Measurements from ENCODE around the gene CBY2. TPM values are rescaled to one million over a fixed set of nuclear protein-coding genes. Genes with fewer than 3 reads are reported as not detected.

Gene CBY2
- total RNA-seq, 1 donor from 2014 or later: not detected

DNA sequence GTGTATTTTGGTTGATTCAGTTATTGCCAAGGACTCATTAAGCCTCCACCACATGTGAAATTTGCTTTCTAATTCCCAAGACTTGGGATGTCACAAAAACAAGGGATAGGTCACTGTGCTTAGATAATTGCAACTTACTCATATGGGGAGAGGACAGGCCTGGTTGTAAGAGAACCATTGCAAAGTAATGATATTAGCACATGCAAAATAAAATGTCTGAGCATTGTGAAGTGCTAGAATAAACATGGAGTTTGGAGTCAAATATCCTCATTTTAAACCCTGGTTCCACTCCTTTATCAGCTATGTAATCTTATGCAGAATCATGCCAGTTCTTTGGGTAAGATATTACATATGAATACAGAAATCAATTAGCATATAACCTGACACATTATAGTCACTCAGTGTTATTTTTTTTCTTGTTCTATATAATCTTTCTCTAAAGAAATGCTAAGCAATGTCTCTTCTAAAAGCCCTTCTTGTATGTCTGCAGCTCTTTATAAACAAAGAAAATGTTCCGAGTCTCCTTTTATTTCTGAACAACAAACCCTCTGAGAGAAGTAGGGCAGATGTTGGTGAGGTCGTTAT lies 5.5 kb downstream of the CBY2 start:
- no peak overlapping the region for H3K4me3 Mint-ChIP-seq (ENCODE audit: low read depth)
- H3K9me3 Mint-ChIP-seq: no peaks in the 10 kb centered on the region
- no peaks in the 10 kb centered on the region for H3K36me3 Mint-ChIP-seq (ENCODE audit: low read depth)
- no peak overlapping the region for H3K27ac Mint-ChIP-seq
- no peaks in the 10 kb centered on the region for H3K27me3 Mint-ChIP-seq (ENCODE audit: low read depth)
- no peaks in the 10 kb centered on the region for H3K4me1 Mint-ChIP-seq (ENCODE audit: low read depth)
- no peak for DNase-seq (ENCODE audit: low spot score)
- intact Hi-C loops (cut with micrococcal nuclease): no loop called here

DNA sequence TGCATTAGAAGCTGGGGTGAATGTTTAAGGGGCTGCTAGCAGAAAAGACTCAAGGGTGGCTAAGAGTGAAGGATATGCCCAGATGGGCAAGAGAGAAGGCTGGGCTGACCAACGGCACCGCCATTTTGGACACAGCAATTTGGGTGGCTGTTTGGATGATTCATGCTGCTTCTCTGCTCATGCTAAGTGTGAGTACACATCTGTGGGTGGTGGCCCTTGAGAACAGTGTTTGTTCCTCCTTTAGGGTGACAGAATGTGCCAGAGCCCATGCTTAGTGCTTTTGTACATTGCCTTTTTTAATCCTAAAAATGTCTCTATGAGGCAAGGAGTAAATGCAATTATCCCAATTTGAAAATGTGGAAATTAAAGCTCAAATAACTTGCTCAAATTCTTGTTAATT lies 9.8 kb downstream of the CBY2 start:
- no peak for DNase-seq (ENCODE audit: low spot score)
- no peaks in the 10 kb centered on the region for H3K9me3 Mint-ChIP-seq
- H3K27ac Mint-ChIP-seq: no peak overlapping the region
- H3K27me3 Mint-ChIP-seq (ENCODE audit: low read depth): no peaks in the 10 kb centered on the region
- intact Hi-C loops (cut with micrococcal nuclease): no loop called here
- H3K36me3 Mint-ChIP-seq (ENCODE audit: low read depth): no peaks in the 10 kb centered on the region
- H3K4me3 Mint-ChIP-seq (ENCODE audit: low read depth): no peak overlapping the region
- no peaks in the 10 kb centered on the region for H3K4me1 Mint-ChIP-seq (ENCODE audit: low read depth)

DNA sequence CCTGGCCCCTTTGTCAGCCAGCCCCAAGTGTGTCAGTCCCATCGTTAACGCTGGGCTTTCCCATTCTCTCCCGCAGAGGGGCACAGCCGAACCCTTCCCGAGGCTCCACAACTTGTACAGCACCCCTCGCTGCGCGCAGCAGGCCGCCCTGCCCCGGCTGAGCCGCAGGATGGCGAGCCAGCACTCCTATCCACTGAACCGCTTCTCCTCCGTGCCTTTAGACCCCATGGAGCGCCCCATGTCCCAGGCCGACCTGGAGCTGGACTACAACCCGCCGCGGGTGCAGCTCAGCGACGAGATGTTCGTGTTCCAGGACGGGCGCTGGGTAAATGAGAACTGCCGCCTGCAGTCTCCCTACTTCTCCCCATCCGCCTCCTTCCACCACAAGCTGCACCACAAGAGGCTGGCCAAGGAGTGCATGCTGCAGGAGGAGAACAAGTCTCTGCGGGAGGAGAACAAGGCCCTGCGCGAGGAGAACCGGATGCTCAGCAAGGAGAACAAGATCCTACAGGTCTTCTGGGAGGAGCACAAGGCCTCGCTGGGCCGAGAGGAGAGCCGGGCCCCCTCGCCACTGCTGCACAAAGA lies 11.1 kb downstream of the CBY2 start:
- H3K36me3 Mint-ChIP-seq (ENCODE audit: low read depth): no peaks in the 10 kb centered on the region
- intact Hi-C loops (cut with micrococcal nuclease): no loop called here
- no peaks in the 10 kb centered on the region for H3K4me1 Mint-ChIP-seq (ENCODE audit: low read depth)
- DNase-seq (ENCODE audit: low spot score): no peak
- H3K27ac Mint-ChIP-seq: no peak overlapping the region
- no peaks in the 10 kb centered on the region for H3K9me3 Mint-ChIP-seq
- peaks cover 5% of the 10 kb centered on the region for H3K27me3 Mint-ChIP-seq (ENCODE audit: low read depth)
- H3K4me3 Mint-ChIP-seq (ENCODE audit: low read depth): no peak overlapping the region

DNA sequence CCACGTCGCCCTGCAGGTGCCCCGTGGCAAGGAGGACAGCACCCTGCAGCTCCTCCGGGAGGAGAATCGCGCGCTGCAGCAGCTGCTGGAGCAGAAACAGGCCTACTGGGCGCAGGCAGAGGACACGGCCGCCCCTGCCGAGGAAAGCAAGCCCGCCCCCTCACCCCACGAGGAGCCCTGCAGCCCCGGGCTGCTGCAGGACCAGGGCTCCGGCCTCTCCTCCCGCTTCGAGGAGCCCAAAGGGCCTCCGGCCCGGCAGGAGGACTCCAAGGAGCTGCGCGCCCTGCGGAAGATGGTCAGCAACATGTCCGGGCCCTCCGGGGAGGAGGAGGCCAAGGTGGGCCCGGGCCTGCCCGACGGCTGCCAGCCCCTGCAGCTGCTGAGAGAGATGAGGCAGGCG lies 11.6 kb downstream of the CBY2 start:
- Mint-ChIP-seq H3K4me1 (ENCODE audit: low read depth) (no peaks in the 10 kb centered on the region), H3K36me3 (ENCODE audit: low read depth) (no peaks in the 10 kb centered on the region), H3K4me3 (ENCODE audit: low read depth) (no peak overlapping the region), H3K27me3 (ENCODE audit: low read depth) (peaks cover 5% of the 10 kb centered on the region), H3K9me3 (no peaks in the 10 kb centered on the region), H3K27ac (no peak overlapping the region)
- intact Hi-C loops (cut with micrococcal nuclease): no loop called here
- DNase-seq (ENCODE audit: low spot score): no peak

DNA sequence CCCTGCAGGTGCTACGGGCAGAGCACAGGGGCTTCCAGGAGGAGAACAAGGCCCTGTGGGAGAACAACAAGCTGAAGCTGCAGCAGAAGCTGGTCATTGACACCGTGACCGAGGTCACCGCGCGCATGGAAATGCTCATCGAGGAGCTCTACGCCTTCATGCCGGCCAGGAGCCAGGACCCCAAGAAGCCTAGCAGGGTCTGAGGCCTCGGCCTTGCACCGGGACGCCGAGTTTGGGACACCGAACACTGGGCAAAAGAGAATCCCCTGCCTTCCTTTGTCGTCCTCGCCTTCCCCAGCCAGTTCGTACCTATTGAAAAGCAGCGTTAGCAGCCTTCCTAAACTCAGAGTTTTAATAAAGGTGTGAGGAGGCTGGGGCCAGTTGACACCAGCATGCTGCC lies 12.1 kb downstream of the CBY2 start:
- DNase-seq (ENCODE audit: low spot score): no peak
- Mint-ChIP-seq H3K4me3 (ENCODE audit: low read depth) (no peak overlapping the region), H3K9me3 (no peaks in the 10 kb centered on the region), H3K27me3 (ENCODE audit: low read depth) (peaks cover 5% of the 10 kb centered on the region), H3K27ac (no peak overlapping the region), H3K36me3 (ENCODE audit: low read depth) (no peaks in the 10 kb centered on the region), H3K4me1 (ENCODE audit: low read depth) (no peaks in the 10 kb centered on the region)
- intact Hi-C loops (cut with micrococcal nuclease): no loop called here

DNA sequence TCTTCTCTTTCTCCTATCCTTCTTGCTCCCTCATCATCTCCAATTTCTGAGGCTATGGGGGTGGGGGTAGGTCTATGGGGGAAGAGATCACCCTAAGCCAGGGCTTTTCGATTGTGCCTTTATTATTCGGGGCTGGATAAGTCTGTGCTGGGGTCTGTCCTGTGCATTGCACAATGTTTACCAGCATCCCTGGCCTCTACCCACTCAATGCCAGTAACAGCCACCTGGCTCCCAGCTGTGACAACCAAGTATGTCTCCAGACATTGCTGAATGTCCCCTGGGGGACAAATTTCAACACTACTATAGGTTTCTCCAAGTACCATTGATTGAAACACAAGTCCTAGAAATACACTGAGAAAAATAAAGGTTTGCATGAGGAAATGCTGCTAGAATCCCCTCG lies 13.2 kb downstream of the CBY2 start:
- Mint-ChIP-seq H3K27ac (no peak overlapping the region), H3K4me3 (ENCODE audit: low read depth) (no peak overlapping the region), H3K9me3 (no peaks in the 10 kb centered on the region), H3K4me1 (ENCODE audit: low read depth) (no peaks in the 10 kb centered on the region), H3K27me3 (ENCODE audit: low read depth) (peaks cover 9% of the 10 kb centered on the region), H3K36me3 (ENCODE audit: low read depth) (no peaks in the 10 kb centered on the region)
- no peak for DNase-seq (ENCODE audit: low spot score)
- intact Hi-C loops (cut with micrococcal nuclease): no loop called here

DNA sequence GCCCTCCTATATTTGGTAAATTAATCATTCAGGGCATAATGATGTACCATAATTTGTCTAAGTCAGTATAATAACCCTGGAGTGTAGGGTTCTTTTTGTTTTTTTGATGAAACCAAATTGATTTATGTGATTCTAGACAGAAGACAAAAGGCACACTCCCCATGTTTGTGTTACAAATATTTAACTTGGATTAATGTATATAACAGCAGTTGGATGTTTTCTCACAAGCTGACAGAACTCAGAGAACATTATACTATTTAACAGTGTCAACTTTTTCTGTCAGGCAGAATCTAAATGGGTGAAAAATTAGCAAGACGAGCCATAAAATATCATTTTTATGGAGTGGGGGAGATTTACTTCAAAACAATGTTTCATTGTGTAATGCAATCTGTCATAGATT lies 15.2 kb downstream of the CBY2 start:
- Mint-ChIP-seq H3K4me1 (ENCODE audit: low read depth) (no peaks in the 10 kb centered on the region), H3K9me3 (no peaks in the 10 kb centered on the region), H3K27ac (no peak overlapping the region), H3K36me3 (ENCODE audit: low read depth) (no peaks in the 10 kb centered on the region), H3K4me3 (ENCODE audit: low read depth) (no peak overlapping the region), H3K27me3 (ENCODE audit: low read depth) (peaks cover 9% of the 10 kb centered on the region)
- intact Hi-C loops (cut with micrococcal nuclease): no loop called here
- no peak for DNase-seq (ENCODE audit: low spot score)

DNA sequence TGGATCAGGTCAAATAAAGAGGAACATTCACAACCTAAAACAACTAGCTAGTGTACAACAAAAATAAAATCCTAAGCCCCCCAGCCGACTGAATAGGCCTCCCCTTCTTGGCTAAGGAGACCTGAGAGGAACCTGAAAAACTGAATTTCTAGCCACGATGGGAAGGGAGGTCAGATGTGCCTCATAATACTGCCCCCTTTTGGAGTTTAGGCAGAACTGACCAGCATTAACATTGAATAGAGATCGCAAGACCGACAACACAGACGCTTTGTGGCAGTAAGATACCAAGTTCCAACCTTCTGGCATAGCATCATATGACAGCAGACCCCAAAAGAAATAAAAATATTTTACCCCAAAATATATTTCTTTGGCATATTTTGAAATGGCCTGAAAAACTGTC lies 15.9 kb downstream of the CBY2 start:
- H3K27me3 Mint-ChIP-seq (ENCODE audit: low read depth): peaks cover 9% of the 10 kb centered on the region
- H3K4me3 Mint-ChIP-seq (ENCODE audit: low read depth): no peak overlapping the region
- H3K27ac Mint-ChIP-seq: no peak overlapping the region
- H3K9me3 Mint-ChIP-seq: no peaks in the 10 kb centered on the region
- DNase-seq (ENCODE audit: low spot score): no peak
- intact Hi-C loops (cut with micrococcal nuclease): loop anchor here (1.0 kb wide), 2 partner anchors 95 to 207 kb away; no protein-coding TSS in a partner anchor
- H3K36me3 Mint-ChIP-seq (ENCODE audit: low read depth): no peaks in the 10 kb centered on the region
- H3K4me1 Mint-ChIP-seq (ENCODE audit: low read depth): no peaks in the 10 kb centered on the region

DNA sequence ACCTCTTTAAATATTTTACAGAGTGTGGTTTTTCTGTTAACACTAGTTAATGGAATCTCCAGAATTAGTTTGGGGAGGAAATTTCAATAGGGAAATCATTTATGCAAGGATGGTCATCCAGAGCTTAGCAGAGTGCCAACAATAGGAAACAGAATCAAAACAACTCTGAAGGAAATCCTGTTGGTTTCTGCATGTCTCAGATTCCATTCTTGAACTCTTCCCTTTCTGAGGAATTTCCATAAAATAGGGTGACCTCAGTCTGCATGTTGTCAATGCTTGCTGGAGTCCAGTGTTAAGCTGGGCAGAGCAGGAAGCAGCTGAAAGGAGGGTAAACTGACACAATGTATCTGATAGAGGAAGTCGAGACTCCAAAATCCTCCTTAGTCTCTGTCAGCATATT lies 16.9 kb downstream of the CBY2 start:
- no peak for DNase-seq (ENCODE audit: low spot score)
- intact Hi-C loops (cut with micrococcal nuclease): loop anchor here (1.0 kb wide), 2 partner anchors 96 to 208 kb away; no protein-coding TSS in a partner anchor
- H3K36me3 Mint-ChIP-seq (ENCODE audit: low read depth): no peaks in the 10 kb centered on the region
- H3K27me3 Mint-ChIP-seq (ENCODE audit: low read depth): peaks cover 9% of the 10 kb centered on the region
- no peaks in the 10 kb centered on the region for H3K4me1 Mint-ChIP-seq (ENCODE audit: low read depth)
- H3K4me3 Mint-ChIP-seq (ENCODE audit: low read depth): no peak overlapping the region
- H3K27ac Mint-ChIP-seq: no peak overlapping the region
- no peaks in the 10 kb centered on the region for H3K9me3 Mint-ChIP-seq

DNA sequence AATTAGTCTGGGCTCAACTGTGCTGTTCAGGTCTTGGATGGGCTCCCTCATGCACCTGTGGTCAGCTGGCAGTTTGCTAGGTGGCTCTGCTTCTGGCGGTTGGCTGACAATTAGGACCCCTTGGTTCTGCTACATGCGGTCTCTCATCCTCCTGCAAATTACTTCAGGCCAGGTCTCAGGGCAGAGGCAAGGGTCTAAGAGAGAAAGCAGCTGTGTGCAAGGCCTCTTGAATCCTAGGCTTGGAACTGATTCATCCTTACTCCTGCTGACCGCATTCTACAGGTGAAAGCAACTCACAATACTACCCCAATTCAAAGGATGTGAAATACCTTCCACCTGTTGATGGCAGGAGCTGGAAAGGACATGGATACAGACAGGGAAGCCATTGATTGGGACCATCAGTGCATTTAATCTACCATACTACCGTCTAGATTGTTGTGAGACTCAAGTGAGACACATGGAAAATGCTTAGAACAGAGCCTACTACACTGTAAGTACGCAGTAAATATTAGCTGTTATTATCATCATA lies 19.1 kb downstream of the CBY2 start:
- H3K27me3 Mint-ChIP-seq (ENCODE audit: low read depth): peaks cover 9% of the 10 kb centered on the region
- no peak overlapping the region for H3K4me3 Mint-ChIP-seq (ENCODE audit: low read depth)
- no peak overlapping the region for H3K27ac Mint-ChIP-seq
- H3K9me3 Mint-ChIP-seq: no peaks in the 10 kb centered on the region
- H3K36me3 Mint-ChIP-seq (ENCODE audit: low read depth): no peaks in the 10 kb centered on the region
- no peaks in the 10 kb centered on the region for H3K4me1 Mint-ChIP-seq (ENCODE audit: low read depth)
- no peak for DNase-seq (ENCODE audit: low spot score)
- intact Hi-C loops (cut with micrococcal nuclease): no loop called here

DNA sequence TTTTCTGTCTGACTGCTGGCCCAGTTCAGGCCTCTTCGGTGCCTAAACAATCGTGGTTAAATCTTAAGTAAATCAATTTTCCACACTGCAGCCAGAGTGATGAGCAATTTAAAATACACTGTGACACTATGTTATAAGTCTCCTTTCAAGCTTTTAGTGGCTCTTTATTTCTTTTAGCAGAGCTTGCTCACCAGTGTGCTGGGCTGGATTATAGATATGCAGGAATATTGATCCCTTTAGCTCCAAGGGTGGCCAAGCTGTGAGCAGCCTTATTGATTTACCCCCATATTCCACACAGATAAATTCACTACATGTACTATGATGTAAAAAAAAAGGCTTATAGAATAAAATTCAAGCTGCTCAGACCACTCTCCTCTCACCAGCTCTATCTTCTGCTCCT lies 21.7 kb downstream of the CBY2 start:
- Mint-ChIP-seq H3K27ac (no peak overlapping the region), H3K9me3 (no peaks in the 10 kb centered on the region), H3K4me1 (ENCODE audit: low read depth) (no peaks in the 10 kb centered on the region), H3K36me3 (ENCODE audit: low read depth) (no peaks in the 10 kb centered on the region), H3K4me3 (ENCODE audit: low read depth) (no peak overlapping the region), H3K27me3 (ENCODE audit: low read depth) (peaks cover 4% of the 10 kb centered on the region)
- intact Hi-C loops (cut with micrococcal nuclease): no loop called here
- no peak for DNase-seq (ENCODE audit: low spot score)

DNA sequence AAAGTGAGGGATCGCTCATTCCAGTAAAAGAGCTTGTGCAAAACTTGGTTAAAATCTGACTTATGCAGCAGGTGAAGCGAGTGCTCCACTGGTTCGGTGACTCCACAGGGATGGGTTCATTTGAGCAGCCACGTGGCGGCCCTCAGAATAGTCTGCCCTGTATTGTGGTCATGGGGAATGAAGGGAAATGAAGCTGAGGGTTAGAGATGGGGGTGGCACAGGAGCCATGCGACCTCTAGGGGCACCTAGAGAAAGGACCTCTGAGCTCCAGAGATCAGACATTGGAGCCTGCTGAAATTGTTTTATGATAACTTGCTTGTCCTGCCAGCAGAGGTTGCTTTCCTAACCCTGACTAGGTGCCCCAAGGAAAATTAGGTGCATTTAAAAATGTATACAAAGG lies 26.6 kb downstream of the CBY2 start:
- intact Hi-C loops (cut with micrococcal nuclease): no loop called here
- DNase-seq (ENCODE audit: low spot score): no peak

DNA sequence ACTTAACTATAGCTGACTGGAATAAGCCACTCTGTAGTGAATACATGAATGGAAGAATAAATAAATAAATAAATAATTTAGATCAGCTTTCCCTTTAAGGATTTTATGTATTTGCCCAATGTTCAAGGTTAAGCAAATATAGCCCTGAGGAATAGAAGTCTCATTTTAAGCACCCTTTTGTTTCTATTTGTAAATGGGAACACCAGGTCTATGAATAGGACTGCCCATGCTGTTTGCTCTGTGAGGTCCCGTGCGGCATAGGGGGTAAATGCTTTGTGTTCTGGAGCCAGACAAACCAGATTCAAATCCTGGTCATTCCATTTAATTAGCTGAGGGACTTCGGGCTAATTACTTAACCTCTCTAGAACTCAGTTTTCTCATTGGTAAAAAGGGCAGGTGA lies 29.3 kb downstream of the CBY2 start:
- Mint-ChIP-seq H3K27me3 (ENCODE audit: low read depth) (peaks cover 3% of the 10 kb centered on the region), H3K27ac (no peak overlapping the region), H3K9me3 (no peaks in the 10 kb centered on the region), H3K4me1 (ENCODE audit: low read depth) (no peaks in the 10 kb centered on the region), H3K36me3 (ENCODE audit: low read depth) (no peaks in the 10 kb centered on the region), H3K4me3 (ENCODE audit: low read depth) (no peak overlapping the region)
- DNase-seq (ENCODE audit: low spot score): no peak
- intact Hi-C loops (cut with micrococcal nuclease): no loop called here

More for the DNA sequence above, 26.6 kb downstream of the CBY2 start:
- H3K27ac Mint-ChIP-seq: no peak overlapping the region
- no peaks in the 10 kb centered on the region for H3K9me3 Mint-ChIP-seq
- no peaks in the 10 kb centered on the region for H3K4me1 Mint-ChIP-seq (ENCODE audit: low read depth)
- H3K4me3 Mint-ChIP-seq (ENCODE audit: low read depth): no peak overlapping the region
- H3K27me3 Mint-ChIP-seq (ENCODE audit: low read depth): peaks cover 3% of the 10 kb centered on the region
- no peaks in the 10 kb centered on the region for H3K36me3 Mint-ChIP-seq (ENCODE audit: low read depth)

All from activated T-helper 2 cell treated with anti-CD3 and anti-CD28 coated beads, Interferon-gamma antibody, Interleukin-2, Interleukin-4, amounts not matched to agents 10 μg/mL and 5 μg/mL and 100 μg/mL, durations not matched to agents 14 hours and 24 hours and 36 hours (primary cell).